ENCODE results near the gene ANKS1B.
A peak's percentile ranks its signal among the peaks of the same experiment; 100 is the strongest.

The ANKS1B gene

DNA sequence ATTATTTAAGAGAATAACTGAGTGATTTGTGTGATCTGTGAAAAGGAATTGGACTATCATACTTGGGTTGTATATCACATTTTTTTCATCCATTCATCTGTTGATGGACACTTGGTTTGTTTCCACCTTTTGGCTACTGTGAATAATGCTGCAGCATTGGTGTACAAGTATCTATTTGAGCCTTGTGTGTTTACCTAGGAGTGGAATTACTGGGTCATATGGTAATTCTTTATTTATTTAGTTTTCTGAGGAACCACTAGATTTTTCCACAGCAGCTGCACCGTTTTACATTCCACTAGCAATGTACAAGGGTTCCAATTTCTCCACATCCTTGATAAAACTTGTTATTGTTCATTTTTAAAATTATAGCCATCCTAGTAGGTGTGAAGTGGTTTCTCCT is 1283.6 kb downstream of the ANKS1B start:
- H3K4me3 Mint-ChIP-seq, result no peak overlapping the region
- DNase-seq, result no peak
- ATAC-seq, result no peak

GRCh38 chr12:98699586-98699985 is 1285.2 kb downstream of the ANKS1B start:
- H3K4me3 Mint-ChIP-seq, result no peak overlapping the region
- DNase-seq, result no peak
- peaks cover 25% of the 10 kb centered on the region for H3K36me3 Mint-ChIP-seq (ENCODE audit: low read depth)
- no peaks in the 10 kb centered on the region for H3K9me3 Mint-ChIP-seq
- H3K4me1 Mint-ChIP-seq, result no peaks in the 10 kb centered on the region
- no peaks in the 10 kb centered on the region for H3K27me3 Mint-ChIP-seq
- no peak for ATAC-seq
- no peak overlapping the region for H3K27ac Mint-ChIP-seq

More for the DNA sequence above, 1283.6 kb downstream of the ANKS1B start:
- peaks cover 19% of the 10 kb centered on the region for H3K36me3 Mint-ChIP-seq (ENCODE audit: low read depth)
- H3K4me1 Mint-ChIP-seq, result no peaks in the 10 kb centered on the region
- no peaks in the 10 kb centered on the region for H3K27me3 Mint-ChIP-seq
- no peaks in the 10 kb centered on the region for H3K9me3 Mint-ChIP-seq
- H3K27ac Mint-ChIP-seq, result no peak overlapping the region

- H3K4me3 Mint-ChIP-seq, result no peak overlapping the region
- DNase-seq (peak; percentile 47), ATAC-seq (peak; percentile 89)
- H3K27me3 Mint-ChIP-seq, result no peaks in the 10 kb centered on the region
- no peak overlapping the region for H3K27ac Mint-ChIP-seq
- peaks cover 27% of the 10 kb centered on the region for H3K36me3 Mint-ChIP-seq (ENCODE audit: low read depth)
- no peaks in the 10 kb centered on the region for H3K4me1 Mint-ChIP-seq
- no peaks in the 10 kb centered on the region for H3K9me3 Mint-ChIP-seq
Measured at GRCh38 chr12:98698603-98699463, 1285.9 kb downstream of the ANKS1B start.

DNA sequence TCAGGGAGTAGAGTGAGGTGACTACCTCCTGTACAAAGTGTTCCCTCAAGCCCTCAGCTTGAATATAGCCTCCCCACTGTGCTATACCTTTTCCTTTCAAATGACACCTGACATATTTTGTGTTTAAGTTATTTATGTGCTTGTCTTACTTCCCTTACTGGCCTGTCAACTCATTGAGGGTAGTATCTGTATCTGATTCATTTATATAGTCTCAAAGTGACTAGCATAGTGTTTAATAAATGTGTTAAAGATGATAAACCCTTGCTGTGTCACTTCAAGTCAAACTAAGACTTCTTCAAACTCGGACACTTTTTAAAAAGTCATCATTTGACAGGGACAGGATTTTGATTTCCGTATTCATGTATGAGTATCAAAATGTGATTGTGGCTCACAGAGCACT is 1287.5 kb downstream of the ANKS1B start:
- Mint-ChIP-seq H3K27me3 (no peaks in the 10 kb centered on the region), H3K4me3 (no peak overlapping the region), H3K4me1 (no peaks in the 10 kb centered on the region), H3K36me3 (ENCODE audit: low read depth) (peaks cover 33% of the 10 kb centered on the region), H3K27ac (no peak overlapping the region), H3K9me3 (no peaks in the 10 kb centered on the region)
- ATAC-seq, result no peak
- no peak for DNase-seq

GRCh38 chr12:98696036-98696646 is 1288.6 kb downstream of the ANKS1B start:
- Mint-ChIP-seq H3K4me3 (no peak overlapping the region), H3K9me3 (no peaks in the 10 kb centered on the region), H3K27me3 (no peaks in the 10 kb centered on the region), H3K27ac (no peak overlapping the region), H3K4me1 (peaks cover 2% of the 10 kb centered on the region), H3K36me3 (ENCODE audit: low read depth) (peaks cover 33% of the 10 kb centered on the region)
- no peak for ATAC-seq
- no peak for DNase-seq

- Mint-ChIP-seq H3K36me3 (ENCODE audit: low read depth) (peaks cover 25% of the 10 kb centered on the region), H3K9me3 (no peaks in the 10 kb centered on the region), H3K27ac (no peak overlapping the region), H3K4me3 (no peak overlapping the region), H3K27me3 (no peaks in the 10 kb centered on the region), H3K4me1 (peaks cover 2% of the 10 kb centered on the region)
- ATAC-seq, result no peak
- no peak for DNase-seq
Measured at GRCh38 chr12:98691351-98691750, 1293.4 kb downstream of the ANKS1B start.

DNA sequence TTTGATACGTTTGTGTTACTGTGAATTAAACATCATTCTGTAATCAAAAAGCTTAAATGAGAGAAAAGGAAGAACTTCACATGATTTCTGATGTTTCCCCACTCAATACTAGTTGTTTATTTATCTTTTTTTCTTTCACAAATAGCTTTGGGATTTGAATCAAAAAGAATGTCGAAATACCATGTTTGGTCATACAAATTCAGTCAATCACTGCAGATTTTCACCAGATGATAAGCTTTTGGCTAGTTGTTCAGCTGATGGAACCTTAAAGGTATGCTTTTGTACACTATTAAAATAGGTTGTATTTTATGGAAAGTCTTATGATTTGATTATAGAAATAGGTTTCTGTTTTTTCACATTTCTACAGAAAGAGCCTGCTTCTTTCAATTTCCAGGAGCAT is 1298.1 kb downstream of the ANKS1B start:
- Mint-ChIP-seq H3K27me3 (no peaks in the 10 kb centered on the region), H3K4me3 (no peak overlapping the region), H3K27ac (no peak overlapping the region), H3K36me3 (ENCODE audit: low read depth) (peaks cover 16% of the 10 kb centered on the region), H3K9me3 (no peaks in the 10 kb centered on the region), H3K4me1 (no peaks in the 10 kb centered on the region)
- DNase-seq (no peak), ATAC-seq (no peak)

All from activated naive CD8-positive, alpha-beta T cell treated with anti-CD3 and anti-CD28 coated beads, Interleukin-2, amount 50 U/mL, for 24 hours (primary cell).